ENCODE results near the gene VPS51.

Gene VPS51

DNA sequence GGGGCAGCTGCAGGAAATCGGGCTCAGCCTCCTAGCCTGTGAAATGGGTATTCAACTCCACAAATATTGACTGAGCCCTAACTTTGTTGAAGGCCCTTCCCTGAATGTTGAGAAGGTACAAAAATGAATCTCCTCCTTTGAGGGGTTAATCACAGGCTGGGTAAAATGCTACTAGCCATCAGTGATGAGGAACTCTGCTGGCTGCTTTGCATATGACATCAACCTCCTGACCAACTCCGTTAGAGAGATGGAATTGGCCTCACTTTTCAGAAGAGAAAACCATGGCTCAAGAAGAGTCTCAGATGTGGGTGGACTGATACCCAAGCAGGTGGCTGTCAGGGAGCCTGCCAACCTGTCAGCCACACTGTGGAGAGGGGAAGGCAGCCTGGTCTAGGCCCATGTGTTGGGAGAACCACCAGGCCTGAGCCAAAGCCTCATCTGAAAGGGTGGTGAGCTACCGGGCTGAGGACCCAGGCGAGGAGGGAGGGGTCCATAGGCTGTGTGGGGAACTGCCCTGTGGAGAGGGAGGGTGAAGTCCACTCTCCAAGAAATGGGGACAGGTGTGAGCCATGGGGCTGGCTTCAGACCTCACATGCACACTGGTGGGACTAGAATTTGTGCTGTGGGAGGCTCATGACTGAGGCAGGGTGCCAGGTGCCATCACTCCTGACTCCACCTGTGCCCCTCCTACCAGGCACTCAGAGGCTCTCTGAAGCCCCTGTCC lies 23.9 kb upstream of the VPS51 start:
- TF ChIP-seq, protein P1, sequence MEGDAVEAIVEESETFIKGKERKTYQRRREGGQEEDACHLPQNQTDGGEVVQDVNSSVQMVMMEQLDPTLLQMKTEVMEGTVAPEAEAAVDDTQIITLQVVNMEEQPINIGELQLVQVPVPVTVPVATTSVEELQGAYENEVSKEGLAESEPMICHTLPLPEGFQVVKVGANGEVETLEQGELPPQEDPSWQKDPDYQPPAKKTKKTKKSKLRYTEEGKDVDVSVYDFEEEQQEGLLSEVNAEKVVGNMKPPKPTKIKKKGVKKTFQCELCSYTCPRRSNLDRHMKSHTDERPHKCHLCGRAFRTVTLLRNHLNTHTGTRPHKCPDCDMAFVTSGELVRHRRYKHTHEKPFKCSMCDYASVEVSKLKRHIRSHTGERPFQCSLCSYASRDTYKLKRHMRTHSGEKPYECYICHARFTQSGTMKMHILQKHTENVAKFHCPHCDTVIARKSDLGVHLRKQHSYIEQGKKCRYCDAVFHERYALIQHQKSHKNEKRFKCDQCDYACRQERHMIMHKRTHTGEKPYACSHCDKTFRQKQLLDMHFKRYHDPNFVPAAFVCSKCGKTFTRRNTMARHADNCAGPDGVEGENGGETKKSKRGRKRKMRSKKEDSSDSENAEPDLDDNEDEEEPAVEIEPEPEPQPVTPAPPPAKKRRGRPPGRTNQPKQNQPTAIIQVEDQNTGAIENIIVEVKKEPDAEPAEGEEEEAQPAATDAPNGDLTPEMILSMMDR (conservative IDR thresholded peaks at IDR 0.05; ENCODE audit: low read depth), result no peak
- no peak for DNase-seq (ENCODE audit: low spot score)
- CTCF ChIA-PET, result interaction anchor here (1.0 kb wide), 1 partner anchor 58 kb away, joined by 3 read pairs; the partner anchor contains the start of gene ARL2
- no peak overlapping the region for H3K27ac ChIP-seq
- POLR2A ChIA-PET (ENCODE audit: low non-redundant PET), result no interaction called here

DNA sequence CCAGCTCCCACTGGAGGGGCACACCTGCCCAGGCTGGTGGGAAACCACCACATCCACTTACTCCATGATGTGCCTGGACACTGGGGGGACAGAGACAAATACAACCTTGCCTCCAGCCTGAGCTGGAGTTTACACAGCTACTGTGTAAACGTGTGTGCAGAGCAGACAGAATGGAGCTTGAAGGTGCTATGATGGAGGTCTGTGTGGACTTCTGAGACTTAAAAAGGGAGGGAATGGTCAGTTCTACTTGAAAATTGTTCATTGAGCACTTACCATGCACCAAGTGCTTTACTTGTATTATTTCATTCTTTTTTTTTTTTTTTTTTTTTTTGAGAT lies 23.4 kb upstream of the VPS51 start:
- H3K27ac ChIP-seq, result no peak overlapping the region
- CTCF ChIA-PET, result no interaction called here
- POLR2A ChIA-PET (ENCODE audit: low non-redundant PET), result no interaction called here
- no peak for DNase-seq (ENCODE audit: low spot score)
- TF ChIP-seq, protein P1 (conservative IDR thresholded peaks at IDR 0.05; ENCODE audit: low read depth), result no peak

DNA sequence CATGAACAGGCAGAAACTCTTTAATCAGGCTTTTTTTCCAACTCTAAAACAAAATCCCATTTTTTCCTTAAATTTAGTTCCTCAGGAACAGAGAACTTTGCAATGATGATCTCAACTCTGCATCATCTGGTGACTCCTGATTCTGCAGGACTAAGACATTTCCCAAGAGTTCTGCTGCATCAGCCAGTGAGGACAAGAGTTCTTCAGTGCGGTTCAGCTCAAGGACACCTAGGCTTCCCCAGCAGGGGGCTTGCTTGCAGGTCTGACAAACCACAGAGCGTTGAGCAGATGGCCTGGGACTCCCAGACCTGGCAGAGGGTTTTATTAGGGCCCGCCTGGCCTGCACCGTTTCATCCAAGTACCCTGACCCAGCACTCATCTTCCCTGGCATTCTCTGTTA lies 18.6 kb upstream of the VPS51 start:
- ChIA-PET CTCF (interaction anchor here (1.0 kb wide), 1 partner anchor 36 kb away, joined by 4 read pairs; the partner anchor contains the start of gene SAC3D1), POLR2A (ENCODE audit: low non-redundant PET) (no interaction called here)
- TF ChIP-seq, protein P1 (conservative IDR thresholded peaks at IDR 0.05; ENCODE audit: low read depth), result no peak
- no peak for DNase-seq (ENCODE audit: low spot score)
- peak overlapping the region; percentile 47 for H3K27ac ChIP-seq

DNA sequence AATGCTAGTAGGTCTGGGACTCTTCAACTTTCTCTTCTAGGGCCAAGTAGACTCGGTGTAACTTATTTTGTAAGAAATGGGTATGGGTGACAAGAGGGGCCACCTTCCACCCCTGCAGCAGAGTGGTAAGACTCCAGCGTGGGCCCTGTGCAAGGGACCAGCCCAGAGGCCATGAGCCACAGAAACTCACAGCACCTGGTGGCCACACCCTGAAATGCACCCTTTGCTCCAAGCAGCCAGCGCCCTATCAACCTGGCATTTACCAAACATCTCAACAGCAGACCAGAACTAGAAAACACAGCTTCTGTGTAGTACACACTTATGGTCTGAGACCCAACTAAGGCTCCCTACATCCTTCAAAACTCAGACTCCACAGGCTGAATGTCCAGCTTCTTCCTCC lies 17.9 kb upstream of the VPS51 start:
- ChIA-PET POLR2A (ENCODE audit: low non-redundant PET) (no interaction called here), CTCF (interaction anchor here (0.7 kb wide), 1 partner anchor 15 kb away, joined by 4 read pairs; no protein-coding TSS in a partner anchor)
- H3K27ac ChIP-seq, result peak overlapping the region; percentile 47
- TF ChIP-seq, protein P1 (conservative IDR thresholded peaks at IDR 0.05; ENCODE audit: low read depth), result peak; percentile 61
- peak; percentile 45 for DNase-seq (ENCODE audit: low spot score)

DNA sequence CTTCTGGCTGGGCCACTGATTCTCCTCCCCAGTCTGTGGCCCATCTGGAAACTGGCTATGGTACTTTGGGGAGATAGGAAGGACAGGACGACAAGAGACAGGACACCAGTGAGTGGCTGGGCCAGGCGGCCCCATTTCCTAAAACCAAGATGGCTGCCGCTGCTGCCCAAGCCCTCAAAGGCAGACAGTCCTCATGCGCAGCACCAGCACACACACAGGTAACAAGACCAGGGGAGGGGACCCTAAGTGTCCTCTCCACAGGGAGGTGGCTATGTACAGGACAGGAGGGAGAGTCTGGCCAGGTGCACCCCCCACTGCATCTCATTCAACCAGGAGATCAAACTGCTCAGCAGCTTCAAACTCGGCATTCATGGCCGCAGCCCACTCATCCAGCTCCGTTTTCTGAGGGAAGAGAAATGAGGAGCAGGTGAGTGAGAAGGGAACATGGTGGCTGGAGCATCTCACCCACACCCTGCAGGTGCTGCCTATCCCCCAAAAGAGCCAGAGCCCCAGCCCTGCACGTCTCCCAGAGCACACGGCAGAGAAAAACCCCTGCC lies 17.1 kb upstream of the VPS51 start:
- DNase-seq (ENCODE audit: low spot score), result no peak
- ChIA-PET CTCF (interaction anchor here (0.7 kb wide), 1 partner anchor 15 kb away, joined by 4 read pairs; no protein-coding TSS in a partner anchor), POLR2A (ENCODE audit: low non-redundant PET) (no interaction called here)
- TF ChIP-seq, protein P1 (conservative IDR thresholded peaks at IDR 0.05; ENCODE audit: low read depth), result no peak
- H3K27ac ChIP-seq, result peak overlapping the region; percentile 47

DNA sequence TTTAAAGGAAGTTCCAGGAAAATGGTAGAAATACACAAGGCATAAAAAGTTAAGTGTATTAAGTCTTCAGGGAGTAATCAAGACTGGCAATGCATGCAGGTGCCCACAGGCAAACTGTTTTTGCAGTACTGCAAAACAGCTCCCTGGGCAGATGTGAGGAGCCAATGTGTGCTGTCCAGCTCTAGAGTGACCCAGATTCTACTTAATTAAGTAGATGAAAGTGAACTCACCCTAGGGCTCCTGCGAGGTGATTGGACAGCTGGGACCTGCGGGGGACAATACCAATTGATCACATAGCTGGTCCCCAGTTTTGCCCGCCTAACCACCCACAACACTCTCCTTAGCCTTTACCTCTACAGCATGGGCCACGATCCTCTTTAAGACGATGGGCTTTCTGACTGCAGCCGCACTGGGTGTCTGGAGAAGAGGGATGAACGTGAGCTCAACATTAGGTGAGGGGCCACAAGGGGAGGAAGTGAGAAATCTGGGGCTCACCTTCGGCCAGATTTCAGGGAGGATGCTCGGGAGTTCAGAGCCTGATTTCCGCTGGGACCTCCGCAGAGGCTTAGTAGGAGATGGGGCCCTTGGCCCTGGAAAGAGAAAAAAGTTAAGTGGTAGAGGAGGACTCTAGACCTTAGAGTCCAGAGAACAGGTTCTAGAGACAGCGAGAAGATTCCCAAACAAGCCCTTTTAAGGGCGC lies 12.7 kb upstream of the VPS51 start:
- ChIA-PET POLR2A (ENCODE audit: low non-redundant PET) (interaction anchor here (0.7 kb wide), 1 partner anchor 25 kb away, joined by 3 read pairs; the partner anchor contains the start of gene NAALADL1), CTCF (no interaction called here)
- no peak for DNase-seq (ENCODE audit: low spot score)
- H3K27ac ChIP-seq, result peak overlapping the region; percentile 86
- TF ChIP-seq, protein P1 (conservative IDR thresholded peaks at IDR 0.05; ENCODE audit: low read depth), result no peak
